K562 (cell line): Measurements from ENCODE around the gene PDE4D.

ENCODE experiments used
- BRD9 ChIP-seq: fragments of 450-650 bp; IDR thresholded peaks from 2 replicates; pipeline ENCODE4 v1.6.1; 2018; ENCODE audit warnings: low read depth; ENCODE audit not compliant: partially characterized antibody
- CBX1 ChIP-seq: sonication (generic); IDR thresholded peaks from 2 replicates; pipeline ENCODE4 v1.6.1; 2016; ENCODE audit warnings: antibody characterized with exemption, low read depth, mild to moderate bottlenecking
- CREB1 ChIP-seq, 2 experiments: sonication (generic) in 1 of 2; formaldehyde crosslinking in 1 of 2; IDR thresholded peaks; 2 replicates each; pipeline versions ENCODE4 v1.6.1 to v1.8.0; 2012 to 2022; ENCODE audit warnings: inconsistent platforms in 1 of 2, mild to moderate bottlenecking in 1 of 2, missing genetic modification reagents in 1 of 2, moderate library complexity in 1 of 2
- EZH2 ChIP-seq: IDR thresholded peaks from 2 replicates; pipeline ENCODE4 v1.6.1; 2012; ENCODE audit warnings: low read depth, mild to moderate bottlenecking, inconsistent platforms, low read length, borderline replicate concordance
- KDM5B ChIP-seq: fragments of 200-600 bp; sonication (generic); IDR thresholded peaks from 2 replicates; pipeline ENCODE4 v1.6.1; 2012; ENCODE audit warnings: low read depth, mild to moderate bottlenecking, moderate library complexity, low read length, control low read depth, inconsistent platforms; ENCODE audit not compliant: insufficient replicate concordance
- NR3C1 ChIP-seq: sonication (generic); formaldehyde crosslinking; IDR thresholded peaks from 2 replicates; pipeline ENCODE4 v1.8.1; 2022; ENCODE audit warnings: missing genetic modification reagents
- RAD51 ChIP-seq: fragments of 450-650 bp; IDR thresholded peaks from 2 replicates; pipeline ENCODE4 v1.7.1; 2016; ENCODE audit warnings: low read depth, mild to moderate bottlenecking, borderline replicate concordance
- TBP ChIP-seq: optimal IDR thresholded peaks from 2 replicates; pipeline ENCODE3; 2011; ENCODE audit warnings: low read depth, low read length, improper control_type of control experiment
- TCF7L2 ChIP-seq: fragments of 150-350 bp; IDR thresholded peaks from 2 replicates; pipeline ENCODE4 v1.6.1; 2016; ENCODE audit warnings: low read depth, mild to moderate bottlenecking, low read length, moderate library complexity
- ZNF121 ChIP-seq: sonication (generic); formaldehyde crosslinking; conservative IDR thresholded peaks from 2 replicates; pipeline ENCODE4 v1.8.0; 2022; ENCODE audit warnings: missing genetic modification reagents
- ZNF282 ChIP-seq: sonication (generic); formaldehyde crosslinking; IDR thresholded peaks from 2 replicates; pipeline ENCODE4 v1.8.1; 2023; ENCODE audit warnings: missing genetic modification reagents
- TF ChIP-seq, protein P1 (sequence below), 3 experiments: IDR thresholded peaks in 2 of 3; conservative IDR thresholded peaks in 1 of 3; 2 replicates each; pipeline ENCODE4 v1.5.1; 2011 to 2012; ENCODE audit warnings: low read length in 3 of 3, mild to moderate bottlenecking in 3 of 3, control low read depth in 2 of 3, improper control_type of control experiment in 1 of 3, inconsistent platforms in 1 of 3, low read depth in 1 of 3, mixed read lengths in 1 of 3, moderate library complexity in 1 of 3; ENCODE audit not compliant: insufficient read depth in 2 of 3
- TF ChIP-seq, protein P2 (sequence below): sonication (generic); formaldehyde crosslinking; IDR thresholded peaks from 2 replicates; pipeline ENCODE4 v1.8.1; 2022; ENCODE audit warnings: missing genetic modification reagents

DNA sequence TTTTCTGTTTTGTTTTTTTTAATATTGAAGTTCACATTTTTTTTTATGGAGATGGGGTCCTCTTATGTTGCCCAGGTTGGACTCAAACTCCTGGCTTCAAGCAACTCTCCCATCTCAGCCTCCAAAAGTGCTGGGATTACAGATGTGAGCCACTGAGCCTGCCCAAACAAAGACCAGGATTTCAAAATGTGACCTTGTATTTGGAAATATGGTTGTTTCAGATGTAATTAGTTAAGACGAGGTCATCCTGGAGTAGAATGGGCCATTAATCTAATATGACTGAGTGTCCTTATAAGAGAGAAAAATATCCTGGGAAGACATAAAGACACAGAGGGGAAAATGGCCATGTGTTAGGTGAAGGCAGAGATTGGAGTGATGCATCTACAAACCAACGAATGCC, 970.2 kb downstream of the PDE4D start:
- TF ChIP-seq CREB1 (IDR thresholded peaks at IDR 0.05) (no peak), CREB1 (CRISPR knock-in tag; IDR thresholded peaks at IDR 0.05) (no peak), KDM5B (no peak), NR3C1 (no peak), BRD9 (no peak), CBX1 (no peak), ZNF282 (CRISPR knock-in tag) (no peak), ZNF121 (no peak), EZH2 (no peak), RAD51 (no peak), TCF7L2 (no peak), TBP (no peak)
- TF ChIP-seq, protein P1, sequence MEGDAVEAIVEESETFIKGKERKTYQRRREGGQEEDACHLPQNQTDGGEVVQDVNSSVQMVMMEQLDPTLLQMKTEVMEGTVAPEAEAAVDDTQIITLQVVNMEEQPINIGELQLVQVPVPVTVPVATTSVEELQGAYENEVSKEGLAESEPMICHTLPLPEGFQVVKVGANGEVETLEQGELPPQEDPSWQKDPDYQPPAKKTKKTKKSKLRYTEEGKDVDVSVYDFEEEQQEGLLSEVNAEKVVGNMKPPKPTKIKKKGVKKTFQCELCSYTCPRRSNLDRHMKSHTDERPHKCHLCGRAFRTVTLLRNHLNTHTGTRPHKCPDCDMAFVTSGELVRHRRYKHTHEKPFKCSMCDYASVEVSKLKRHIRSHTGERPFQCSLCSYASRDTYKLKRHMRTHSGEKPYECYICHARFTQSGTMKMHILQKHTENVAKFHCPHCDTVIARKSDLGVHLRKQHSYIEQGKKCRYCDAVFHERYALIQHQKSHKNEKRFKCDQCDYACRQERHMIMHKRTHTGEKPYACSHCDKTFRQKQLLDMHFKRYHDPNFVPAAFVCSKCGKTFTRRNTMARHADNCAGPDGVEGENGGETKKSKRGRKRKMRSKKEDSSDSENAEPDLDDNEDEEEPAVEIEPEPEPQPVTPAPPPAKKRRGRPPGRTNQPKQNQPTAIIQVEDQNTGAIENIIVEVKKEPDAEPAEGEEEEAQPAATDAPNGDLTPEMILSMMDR (IDR thresholded peaks at IDR 0.05 in 2 of 3, conservative IDR thresholded peaks at IDR 0.05 in 1 of 3; ENCODE audit: insufficient read depth in 2 of 3, low read depth in 1 of 3, low read length in 3 of 3): no peak
- TF ChIP-seq, protein P2, sequence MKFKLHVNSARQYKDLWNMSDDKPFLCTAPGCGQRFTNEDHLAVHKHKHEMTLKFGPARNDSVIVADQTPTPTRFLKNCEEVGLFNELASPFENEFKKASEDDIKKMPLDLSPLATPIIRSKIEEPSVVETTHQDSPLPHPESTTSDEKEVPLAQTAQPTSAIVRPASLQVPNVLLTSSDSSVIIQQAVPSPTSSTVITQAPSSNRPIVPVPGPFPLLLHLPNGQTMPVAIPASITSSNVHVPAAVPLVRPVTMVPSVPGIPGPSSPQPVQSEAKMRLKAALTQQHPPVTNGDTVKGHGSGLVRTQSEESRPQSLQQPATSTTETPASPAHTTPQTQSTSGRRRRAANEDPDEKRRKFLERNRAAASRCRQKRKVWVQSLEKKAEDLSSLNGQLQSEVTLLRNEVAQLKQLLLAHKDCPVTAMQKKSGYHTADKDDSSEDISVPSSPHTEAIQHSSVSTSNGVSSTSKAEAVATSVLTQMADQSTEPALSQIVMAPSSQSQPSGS: no peak
